ENCODE measurements around the gene TTN. TPM values are rescaled to one million over a fixed set of nuclear protein-coding genes. Genes with fewer than 3 reads are reported as not detected.

TTN gene
- total RNA-seq, 4 donors from 2014 or later = 0.21 to 2.1 (median 0.76) TPM

DNA sequence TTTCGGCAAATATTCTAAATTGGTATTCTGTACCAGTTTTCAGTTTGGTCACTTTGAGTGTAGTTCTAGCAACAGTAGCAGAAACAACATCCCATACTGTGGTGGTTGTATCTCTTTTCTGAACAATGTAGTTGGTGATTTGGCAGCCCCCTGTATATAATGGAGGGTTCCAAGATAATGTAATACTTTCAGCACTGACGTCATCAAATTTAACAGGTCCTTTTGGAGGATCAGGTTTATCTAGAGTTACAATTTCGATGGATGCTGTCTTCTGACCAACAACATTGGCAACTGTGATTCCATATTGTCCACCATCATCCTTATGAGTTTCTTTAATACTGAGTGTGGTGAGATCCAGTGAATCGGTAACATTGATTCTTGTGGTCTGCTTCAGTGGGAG, 239.0 kb downstream of the TTN start:
- Histone ChIP-seq H3K27ac (no peak overlapping the region), H3K9me3 (peaks cover 6% of the 10 kb centered on the region), H3K4me3 (no peak overlapping the region), H3K4me1 (no peaks in the 10 kb centered on the region), H3K36me3 (no peaks in the 10 kb centered on the region), H3K27me3 (no peaks in the 10 kb centered on the region)
- no peak for DNase-seq (ENCODE audit: low spot score in 2 of 2)
- WGBS = 98% methylated on average over 4 of the region's 4 CpGs
- TF ChIP-seq EP300 (IDR thresholded peaks at IDR 0.05) (no peak), POLR2AphosphoS5 (IDR thresholded peaks at IDR 0.05) (no peak), POLR2A (IDR thresholded peaks at IDR 0.05) (no peak)
- TF ChIP-seq, protein P1, sequence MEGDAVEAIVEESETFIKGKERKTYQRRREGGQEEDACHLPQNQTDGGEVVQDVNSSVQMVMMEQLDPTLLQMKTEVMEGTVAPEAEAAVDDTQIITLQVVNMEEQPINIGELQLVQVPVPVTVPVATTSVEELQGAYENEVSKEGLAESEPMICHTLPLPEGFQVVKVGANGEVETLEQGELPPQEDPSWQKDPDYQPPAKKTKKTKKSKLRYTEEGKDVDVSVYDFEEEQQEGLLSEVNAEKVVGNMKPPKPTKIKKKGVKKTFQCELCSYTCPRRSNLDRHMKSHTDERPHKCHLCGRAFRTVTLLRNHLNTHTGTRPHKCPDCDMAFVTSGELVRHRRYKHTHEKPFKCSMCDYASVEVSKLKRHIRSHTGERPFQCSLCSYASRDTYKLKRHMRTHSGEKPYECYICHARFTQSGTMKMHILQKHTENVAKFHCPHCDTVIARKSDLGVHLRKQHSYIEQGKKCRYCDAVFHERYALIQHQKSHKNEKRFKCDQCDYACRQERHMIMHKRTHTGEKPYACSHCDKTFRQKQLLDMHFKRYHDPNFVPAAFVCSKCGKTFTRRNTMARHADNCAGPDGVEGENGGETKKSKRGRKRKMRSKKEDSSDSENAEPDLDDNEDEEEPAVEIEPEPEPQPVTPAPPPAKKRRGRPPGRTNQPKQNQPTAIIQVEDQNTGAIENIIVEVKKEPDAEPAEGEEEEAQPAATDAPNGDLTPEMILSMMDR (IDR thresholded peaks at IDR 0.05) = no peak

DNA sequence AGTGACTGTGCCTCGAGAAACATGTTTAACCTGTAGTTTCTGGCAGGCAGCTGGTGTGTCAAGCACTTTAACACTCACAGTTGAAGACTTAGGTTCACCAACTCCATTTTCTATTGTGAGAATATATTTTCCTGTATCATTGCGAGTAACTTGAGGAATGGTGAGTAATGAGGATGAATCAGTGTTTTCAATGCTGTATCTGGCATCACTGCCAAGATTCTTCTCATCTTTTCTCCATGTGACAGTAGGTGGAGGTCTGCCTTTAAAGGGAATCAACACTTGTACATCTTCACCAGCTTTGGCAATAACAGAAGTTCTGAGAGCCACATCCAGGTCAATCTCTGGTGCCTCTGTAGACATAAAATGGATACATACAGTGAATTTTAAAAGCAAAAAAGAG, 254.2 kb downstream of the TTN start:
- no peak for DNase-seq (ENCODE audit: low spot score in 2 of 2)
- Histone ChIP-seq H3K27ac (no peak overlapping the region), H3K27me3 (no peaks in the 10 kb centered on the region), H3K9me3 (no peaks in the 10 kb centered on the region), H3K4me3 (no peak overlapping the region), H3K4me1 (no peaks in the 10 kb centered on the region), H3K36me3 (peaks cover 4% of the 10 kb centered on the region)
- WGBS = 82% methylated on average over 2 of the region's 2 CpGs
- TF ChIP-seq POLR2AphosphoS5 (IDR thresholded peaks at IDR 0.05) = no peak
- TF ChIP-seq POLR2A (IDR thresholded peaks at IDR 0.05) = no peak
- TF ChIP-seq EP300 (IDR thresholded peaks at IDR 0.05) = no peak
- TF ChIP-seq, protein P1 (IDR thresholded peaks at IDR 0.05) = no peak

DNA sequence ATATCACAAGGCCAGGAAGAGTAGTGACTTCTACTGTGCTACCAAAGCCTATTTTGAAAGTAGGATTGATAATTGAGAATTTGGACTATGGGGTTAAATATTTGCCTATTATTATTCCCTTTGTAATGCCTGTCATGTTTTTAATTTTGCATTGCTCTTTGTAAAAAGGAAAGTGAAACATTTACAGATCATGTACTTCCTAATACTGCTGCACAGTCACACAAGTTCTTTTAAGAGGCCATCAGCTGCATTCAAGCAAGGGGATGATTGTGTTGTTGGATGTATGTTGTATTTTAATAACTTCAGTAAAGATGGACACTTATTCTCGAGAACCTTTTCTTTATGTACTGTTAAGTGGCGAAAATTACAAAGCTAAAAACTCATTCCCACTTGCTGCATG, 256.9 kb downstream of the TTN start:
- Histone ChIP-seq H3K27me3 (no peaks in the 10 kb centered on the region), H3K4me3 (no peak overlapping the region), H3K9me3 (no peaks in the 10 kb centered on the region), H3K36me3 (peaks cover 13% of the 10 kb centered on the region), H3K27ac (no peak overlapping the region), H3K4me1 (no peaks in the 10 kb centered on the region)
- 97% methylated on average over 2 of the region's 2 CpGs for WGBS
- TF ChIP-seq, protein P1 (IDR thresholded peaks at IDR 0.05) = no peak
- TF ChIP-seq POLR2AphosphoS5 (IDR thresholded peaks at IDR 0.05) (no peak), POLR2A (IDR thresholded peaks at IDR 0.05) (no peak), EP300 (IDR thresholded peaks at IDR 0.05) (no peak)
- DNase-seq (ENCODE audit: low spot score in 2 of 2) = no peak

DNA sequence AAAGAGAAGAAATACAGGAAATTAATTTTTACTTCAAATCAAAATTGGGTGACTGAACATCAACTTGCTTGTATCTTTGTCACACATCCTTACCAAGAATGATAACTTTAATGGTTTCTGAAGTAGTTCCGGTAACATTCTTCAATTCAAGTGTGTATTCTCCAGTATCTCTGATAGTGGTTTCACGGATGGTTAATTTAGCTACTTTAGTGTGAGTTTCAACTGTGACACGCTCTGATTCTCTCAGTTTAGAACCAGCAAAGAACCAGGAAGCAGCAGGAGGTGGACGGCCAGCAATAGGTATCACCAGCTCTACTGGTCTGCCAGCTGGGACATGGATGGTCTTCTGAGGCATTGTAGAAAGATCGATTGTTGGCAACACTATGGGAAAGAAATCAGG, 264.7 kb downstream of the TTN start:
- no peaks in the 10 kb centered on the region for H3K9me3 ChIP-seq
- DNase-seq (ENCODE audit: low spot score in 2 of 2) = no peak
- H3K27ac ChIP-seq = no peak overlapping the region
- H3K4me3 ChIP-seq = no peak overlapping the region
- H3K4me1 ChIP-seq = no peaks in the 10 kb centered on the region
- peaks cover 42% of the 10 kb centered on the region for H3K36me3 ChIP-seq
- WGBS = 97% methylated on average over 5 of the region's 5 CpGs
- TF ChIP-seq POLR2AphosphoS5 (IDR thresholded peaks at IDR 0.05) = no peak
- no peaks in the 10 kb centered on the region for H3K27me3 ChIP-seq

DNA sequence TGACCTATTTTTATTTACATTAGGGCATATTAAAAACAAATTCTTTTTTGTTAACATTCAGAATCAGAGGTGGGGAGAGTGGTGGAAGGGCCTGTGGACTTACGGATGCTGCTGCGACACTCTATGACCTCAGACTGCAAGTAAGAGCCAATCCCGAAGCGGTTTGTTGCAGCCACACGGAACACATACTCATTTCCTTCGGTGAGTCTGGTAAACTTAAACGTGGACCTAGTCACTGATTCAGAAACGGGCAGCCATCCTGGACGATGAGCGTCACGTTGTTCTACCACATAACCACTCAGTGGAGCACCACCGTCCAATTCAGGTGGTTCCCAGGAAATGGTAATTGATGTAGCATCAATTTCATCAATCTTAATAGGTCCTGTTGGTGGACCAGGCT, 265.1 kb downstream of the TTN start:
- TF ChIP-seq EP300 (IDR thresholded peaks at IDR 0.05) (no peak), POLR2AphosphoS5 (IDR thresholded peaks at IDR 0.05) (no peak), POLR2A (IDR thresholded peaks at IDR 0.05) (no peak)
- TF ChIP-seq, protein P1 (IDR thresholded peaks at IDR 0.05) = no peak
- H3K27me3 ChIP-seq = no peaks in the 10 kb centered on the region
- H3K9me3 ChIP-seq = no peaks in the 10 kb centered on the region
- H3K4me3 ChIP-seq = no peak overlapping the region
- 95% methylated on average over 12 of the region's 12 CpGs for WGBS
- peaks cover 46% of the 10 kb centered on the region for H3K36me3 ChIP-seq
- DNase-seq (ENCODE audit: low spot score in 2 of 2) = no peak
- H3K4me1 ChIP-seq = no peaks in the 10 kb centered on the region
- no peak overlapping the region for H3K27ac ChIP-seq

DNA sequence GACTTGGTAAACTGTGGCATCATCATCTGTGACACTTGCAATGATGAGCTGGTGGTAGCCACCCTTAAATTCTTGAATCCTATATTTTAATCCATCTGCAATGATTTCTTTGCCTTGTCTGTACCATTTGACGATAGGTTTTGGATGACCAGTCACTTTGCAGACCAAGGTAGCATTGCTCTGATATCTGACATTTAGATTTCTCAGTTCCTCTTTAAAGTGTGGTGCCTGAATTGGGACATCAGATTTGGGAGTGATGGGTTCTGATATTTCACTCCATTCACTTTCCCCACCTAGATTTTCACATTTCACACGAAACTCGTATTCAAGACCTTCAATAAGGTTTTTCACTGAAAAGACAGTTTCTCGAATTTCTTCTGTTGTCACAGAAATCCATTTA, 271.2 kb downstream of the TTN start:
- no peaks in the 10 kb centered on the region for H3K4me1 ChIP-seq
- 97% methylated on average over 4 of the region's 4 CpGs for whole genome bisulfite sequencing
- peaks cover 50% of the 10 kb centered on the region for H3K36me3 ChIP-seq
- no peak overlapping the region for H3K27ac ChIP-seq
- no peak overlapping the region for H3K4me3 ChIP-seq
- no peaks in the 10 kb centered on the region for H3K27me3 ChIP-seq
- TF ChIP-seq, protein P1 (IDR thresholded peaks at IDR 0.05) = no peak
- TF ChIP-seq POLR2AphosphoS5 (IDR thresholded peaks at IDR 0.05) (no peak), POLR2A (IDR thresholded peaks at IDR 0.05) (no peak), EP300 (IDR thresholded peaks at IDR 0.05) (no peak)
- no peak for DNase-seq (ENCODE audit: low spot score in 2 of 2)
- no peaks in the 10 kb centered on the region for H3K9me3 ChIP-seq

All from suprapubic skin (tissue), 4 donors.